OCI-LY3 (cell line): ENCODE data around the gene MAP4K5.

Source experiments
- H2AFZ ChIP-seq: fragments of 200-600, 300-600 bp; shearing (Covaris generic); 2 replicates; pipeline ENCODE4 v1.6.0; 2014; ENCODE audit warnings: antibody characterized with exemption, low read depth, low read length
- H3K27ac ChIP-seq: fragments of 200-600, 300-600 bp; sonication (generic); 2 replicates; pipeline ENCODE4 v1.5.1; 2014; ENCODE audit warnings: mild to moderate bottlenecking, low read length, moderate library complexity, mixed read lengths
- H3K27me3 ChIP-seq: fragments of 200-600, 300-600 bp; sonication (generic); 2 replicates; pipeline ENCODE4 v1.6.1; 2014; ENCODE audit warnings: low read depth, low read length, mixed read lengths
- H3K36me3 ChIP-seq: fragments of 200-600, 300-600 bp; sonication (generic); replicated peaks from 2 replicates; pipeline ENCODE3; 2014; ENCODE audit warnings: low read depth, low read length, mixed read lengths
- H3K4me1 ChIP-seq: fragments of 300-600, 200-600 bp; sonication (generic); 2 replicates; pipeline ENCODE4 v1.6.1; 2014; ENCODE audit warnings: low read length, mixed read lengths
- H3K4me2 ChIP-seq: fragments of 200-600, 300-600 bp; sonication (generic); 2 replicates; pipeline ENCODE4 v1.6.1; 2014; ENCODE audit warnings: low read length, mixed read lengths
- H3K4me3 ChIP-seq: fragments of 300-600, 200-600 bp; sonication (generic); 2 replicates; pipeline ENCODE4 v1.5.1; 2014; ENCODE audit warnings: antibody characterized with exemption, mild to moderate bottlenecking, low read length, moderate library complexity
- H3K79me2 ChIP-seq: fragments of 300-600, 200-600 bp; shearing (Covaris generic); 2 replicates; pipeline ENCODE4 v1.6.1; 2014; ENCODE audit warnings: mild to moderate bottlenecking, low read length, mixed read lengths
- H3K9ac ChIP-seq: fragments of 300-600, 200-600 bp; shearing (Covaris generic); 2 replicates; pipeline ENCODE4 v1.6.0; 2014; ENCODE audit warnings: mild to moderate bottlenecking, low read length, moderate library complexity
- H3K9me3 ChIP-seq: fragments of 200-600, 300-600 bp; shearing (Covaris generic); 2 replicates; pipeline ENCODE4 v1.6.1; 2014; ENCODE audit warnings: low read length, mixed read lengths; ENCODE audit not compliant: insufficient read depth
- H4K20me1 ChIP-seq: fragments of 200-600, 300-600 bp; sonication (generic); 2 replicates; pipeline ENCODE4 v1.6.1; 2016; ENCODE audit warnings: low read length, mixed read lengths; ENCODE audit not compliant: insufficient read depth
- EZH2phosphoT487 ChIP-seq: fragments of 200-600 bp; shearing (Covaris generic); IDR thresholded peaks from 2 replicates; pipeline ENCODE4 v1.6.1; 2018; ENCODE audit warnings: antibody characterized with exemption, mixed run types, low read depth
- TF ChIP-seq, protein P1 (sequence below): fragments of 200-600, 300-600 bp; sonication (generic); IDR thresholded peaks from 2 replicates; pipeline ENCODE4 v1.5.1; 2014; ENCODE audit warnings: antibody characterized with exemption, low read length, low read depth

The MAP4K5 gene

DNA sequence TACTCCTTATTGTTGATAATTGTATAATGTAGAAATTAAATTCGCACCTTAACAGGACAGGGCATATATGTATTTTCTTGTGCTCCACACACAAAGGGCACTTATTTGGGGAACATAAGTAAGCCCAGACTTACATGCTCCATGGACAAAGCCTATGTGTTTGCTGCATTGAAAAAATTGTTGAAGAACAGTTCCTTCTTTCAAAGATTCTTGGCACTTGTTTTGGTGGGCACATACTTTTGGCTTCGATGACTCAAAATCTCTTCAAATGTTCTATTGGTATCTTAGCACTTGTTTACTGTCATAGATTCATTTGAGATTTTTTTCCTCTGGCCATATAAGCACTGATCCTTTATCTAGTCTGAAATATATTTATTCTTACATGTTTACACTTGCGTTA lies 1.4 kb upstream of the MAP4K5 start:
- Histone ChIP-seq H3K4me2 (peak overlapping the region; percentile 97), H3K9me3 (no peaks in the 10 kb centered on the region), H3K9ac (no peak overlapping the region), H3K4me1 (peaks cover 34% of the 10 kb centered on the region), H4K20me1 (peaks cover 25% of the 10 kb centered on the region), H3K79me2 (peaks cover 34% of the 10 kb centered on the region), H3K4me3 (peak overlapping the region; percentile 81; the same call in 1 of the 2 replicates), H2AFZ (no peak overlapping the region), H3K27ac (no peak overlapping the region), H3K27me3 (no peaks in the 10 kb centered on the region), H3K36me3 (no peaks in the 10 kb centered on the region)
- no peak for TF ChIP-seq EZH2phosphoT487
- TF ChIP-seq, protein P1, sequence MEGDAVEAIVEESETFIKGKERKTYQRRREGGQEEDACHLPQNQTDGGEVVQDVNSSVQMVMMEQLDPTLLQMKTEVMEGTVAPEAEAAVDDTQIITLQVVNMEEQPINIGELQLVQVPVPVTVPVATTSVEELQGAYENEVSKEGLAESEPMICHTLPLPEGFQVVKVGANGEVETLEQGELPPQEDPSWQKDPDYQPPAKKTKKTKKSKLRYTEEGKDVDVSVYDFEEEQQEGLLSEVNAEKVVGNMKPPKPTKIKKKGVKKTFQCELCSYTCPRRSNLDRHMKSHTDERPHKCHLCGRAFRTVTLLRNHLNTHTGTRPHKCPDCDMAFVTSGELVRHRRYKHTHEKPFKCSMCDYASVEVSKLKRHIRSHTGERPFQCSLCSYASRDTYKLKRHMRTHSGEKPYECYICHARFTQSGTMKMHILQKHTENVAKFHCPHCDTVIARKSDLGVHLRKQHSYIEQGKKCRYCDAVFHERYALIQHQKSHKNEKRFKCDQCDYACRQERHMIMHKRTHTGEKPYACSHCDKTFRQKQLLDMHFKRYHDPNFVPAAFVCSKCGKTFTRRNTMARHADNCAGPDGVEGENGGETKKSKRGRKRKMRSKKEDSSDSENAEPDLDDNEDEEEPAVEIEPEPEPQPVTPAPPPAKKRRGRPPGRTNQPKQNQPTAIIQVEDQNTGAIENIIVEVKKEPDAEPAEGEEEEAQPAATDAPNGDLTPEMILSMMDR = no peak

DNA sequence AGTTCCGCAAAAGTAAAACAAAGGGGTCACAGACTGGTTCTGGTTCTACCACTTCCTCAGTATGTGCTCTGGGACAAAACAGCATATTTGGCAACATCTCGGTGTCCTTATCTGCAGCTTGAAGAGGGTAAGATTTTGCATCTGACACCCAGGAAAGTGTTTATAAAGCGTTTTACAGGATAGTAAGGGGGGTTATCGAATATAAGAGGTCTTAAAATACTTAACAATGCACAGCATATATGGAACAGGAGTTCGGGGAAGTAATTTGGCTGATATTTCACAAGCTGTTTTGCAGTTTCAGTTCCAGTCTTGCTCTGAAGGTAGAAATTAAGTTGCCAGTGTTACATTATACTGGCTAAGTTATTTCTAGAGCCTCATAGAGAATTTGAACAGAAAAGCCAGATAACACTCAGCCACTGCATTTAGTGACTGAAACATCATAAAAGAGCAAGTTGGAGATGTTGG lies 904 bp upstream of the MAP4K5 start:
- Histone ChIP-seq H3K36me3 (peaks cover 5% of the 10 kb centered on the region), H3K27me3 (no peaks in the 10 kb centered on the region), H4K20me1 (peaks cover 25% of the 10 kb centered on the region), H3K9me3 (no peaks in the 10 kb centered on the region), H3K27ac (peak overlapping the region; percentile 33), H3K4me2 (peak overlapping the region; percentile 97), H2AFZ (peak overlapping the region; percentile 82), H3K4me3 (peak overlapping the region; percentile 81), H3K4me1 (peaks cover 34% of the 10 kb centered on the region), H3K9ac (peak overlapping the region; percentile 55), H3K79me2 (peaks cover 39% of the 10 kb centered on the region)
- no peak for TF ChIP-seq EZH2phosphoT487
- TF ChIP-seq, protein P1 = no peak

DNA sequence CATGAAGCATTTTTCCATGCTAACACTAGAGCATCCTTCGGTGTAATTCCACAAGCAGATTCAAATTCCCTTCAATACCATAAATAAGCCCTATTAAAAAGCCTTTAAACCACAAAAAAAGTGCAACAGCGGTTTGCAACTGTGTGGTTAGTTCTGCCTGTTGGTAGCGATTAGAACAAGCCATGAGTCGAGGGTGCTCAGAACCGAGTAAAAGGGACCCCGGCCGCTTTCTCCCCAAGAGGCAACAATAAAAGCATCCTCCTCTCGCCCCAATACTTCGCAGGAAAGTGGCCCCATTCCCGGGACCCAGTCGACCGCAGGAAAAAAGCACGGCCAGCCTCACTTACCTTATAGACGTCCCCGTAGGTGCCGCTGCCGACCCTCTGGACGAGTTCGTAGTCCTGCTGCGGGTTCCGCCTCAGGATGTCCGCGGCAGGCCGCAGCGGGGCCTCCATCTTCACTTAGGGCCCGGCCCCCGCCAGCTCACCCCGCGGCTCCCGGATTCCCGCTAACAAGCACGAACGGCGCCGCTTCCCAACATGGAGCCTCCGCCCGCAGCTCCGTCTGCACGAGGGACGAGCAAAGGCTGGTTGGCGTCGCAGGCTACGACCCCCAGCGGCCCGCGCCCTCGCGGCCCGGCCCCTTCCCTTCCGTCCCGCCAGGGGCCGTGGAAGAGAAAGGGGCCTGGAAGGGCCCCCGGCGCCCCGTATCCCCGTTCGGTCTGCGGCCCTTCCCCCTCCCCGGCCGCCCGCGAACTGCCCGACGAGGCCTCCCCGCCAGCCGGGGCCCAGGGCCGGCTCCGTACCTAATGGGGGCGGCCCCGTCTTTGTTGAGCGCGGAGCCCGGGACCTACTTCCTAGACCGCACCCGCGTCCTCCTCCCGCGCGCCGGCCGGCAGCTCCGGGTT lies 521 bp downstream of the MAP4K5 start:
- TF ChIP-seq EZH2phosphoT487 = no peak
- TF ChIP-seq, protein P1 = no peak
- H2AFZ ChIP-seq = peak overlapping the region; percentile 49; the same call in 1 of the 2 replicates

DNA sequence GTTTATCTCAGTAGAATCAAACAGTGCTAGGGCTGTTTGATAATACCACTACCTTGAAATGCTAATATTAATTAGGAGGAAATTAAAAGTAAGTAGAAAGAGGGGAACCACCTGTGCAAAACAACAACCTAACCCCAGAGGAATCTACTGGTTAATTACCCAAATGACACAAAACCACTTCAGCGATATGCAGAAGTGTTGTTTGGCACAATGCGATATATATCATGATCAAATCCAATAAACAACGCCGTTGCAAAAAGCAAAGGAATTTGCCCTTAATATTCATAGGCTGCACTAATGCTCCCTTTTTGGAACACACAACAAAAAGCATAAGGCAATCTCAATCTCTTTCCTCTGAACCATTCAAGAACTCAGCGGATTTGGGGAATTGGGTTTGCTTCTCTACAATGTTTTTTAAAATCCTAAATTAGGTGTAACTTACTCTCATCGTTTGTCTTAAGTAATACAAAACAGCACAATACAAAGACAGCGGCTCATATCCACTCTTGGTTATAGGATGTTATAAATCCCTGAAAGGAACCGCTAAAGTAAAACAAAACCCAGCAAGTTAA lies 1.5 kb downstream of the MAP4K5 start:
- H3K4me3 ChIP-seq = peak overlapping the region; percentile 81
- H3K27me3 ChIP-seq = no peaks in the 10 kb centered on the region
- peak overlapping the region; percentile 82 for H3K4me2 ChIP-seq
- H3K4me1 ChIP-seq = peaks cover 34% of the 10 kb centered on the region
- no peak overlapping the region for H3K27ac ChIP-seq
- peaks cover 62% of the 10 kb centered on the region for H3K79me2 ChIP-seq
- TF ChIP-seq EZH2phosphoT487 = no peak
- TF ChIP-seq, protein P1 = no peak
- H3K9me3 ChIP-seq = no peaks in the 10 kb centered on the region
- peaks cover 7% of the 10 kb centered on the region for H3K36me3 ChIP-seq
- H2AFZ ChIP-seq = no peak overlapping the region
- peak overlapping the region; percentile 85 for H3K9ac ChIP-seq
- H4K20me1 ChIP-seq = peaks cover 25% of the 10 kb centered on the region

More for the DNA sequence above, 521 bp downstream of the MAP4K5 start:
- H3K27me3 ChIP-seq = no peaks in the 10 kb centered on the region
- peak overlapping the region; percentile 81 for H3K4me3 ChIP-seq
- peak overlapping the region; percentile 82 for H3K4me2 ChIP-seq
- H3K27ac ChIP-seq = peak overlapping the region; percentile 44
- peaks cover 25% of the 10 kb centered on the region for H4K20me1 ChIP-seq
- H3K9me3 ChIP-seq = no peaks in the 10 kb centered on the region
- H3K9ac ChIP-seq = peak overlapping the region; percentile 85
- peaks cover 52% of the 10 kb centered on the region for H3K79me2 ChIP-seq
- peaks cover 34% of the 10 kb centered on the region for H3K4me1 ChIP-seq
- H3K36me3 ChIP-seq = peaks cover 7% of the 10 kb centered on the region
